ENCODE results near the gene LCN15.

The LCN15 gene

DNA sequence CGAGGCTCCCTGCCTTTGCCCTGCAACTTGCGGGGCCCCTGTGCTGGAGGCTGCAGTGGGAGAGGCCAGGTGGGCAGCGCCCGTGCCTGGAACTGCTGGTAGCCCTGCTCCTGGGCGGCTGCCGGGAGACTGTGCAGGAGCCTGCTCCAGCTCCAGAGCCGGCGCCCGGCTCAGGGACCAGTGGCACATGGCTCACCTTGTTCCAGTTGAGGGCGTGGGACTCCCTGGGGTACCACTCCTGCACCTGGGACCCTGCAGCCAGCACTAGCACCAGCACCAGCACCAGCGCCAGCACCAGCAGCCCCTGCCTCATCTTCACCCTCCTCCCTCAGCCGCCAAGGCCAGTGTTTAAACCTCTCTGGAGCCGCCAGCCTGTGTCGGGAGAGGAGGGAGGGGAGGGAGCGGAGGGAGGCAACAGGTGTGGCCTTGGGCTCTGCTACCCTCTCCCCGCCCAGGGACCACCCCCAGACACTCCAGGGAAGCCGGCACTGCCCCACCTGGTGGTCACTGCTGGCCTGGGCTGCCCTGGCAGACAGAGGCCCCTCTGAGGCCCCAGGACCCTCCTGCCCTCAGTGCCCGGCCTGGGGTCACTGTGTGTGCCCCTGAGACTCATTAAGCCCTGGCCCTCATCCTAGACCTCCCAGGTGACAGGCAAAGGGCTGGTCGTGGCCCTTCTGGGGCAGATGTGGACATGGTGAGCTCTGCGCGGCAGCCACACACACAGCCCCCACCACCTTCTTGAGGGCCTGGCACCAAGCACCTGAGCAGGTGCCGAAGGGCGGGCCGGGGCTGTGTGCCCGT, 21.5 kb downstream of the LCN15 start, which contains the start of gene LCN10:
LCN10 (minus strand) TSS at position 350 of the 801 bp plus-strand sequence; CDS start at position 313, 37 bp downstream.
- H3K4me3 ChIP-seq (ENCODE audit: severe bottlenecking), result no peak within 1 kb of the TSS
- peaks cover 55% of the 10 kb centered on the region for H3K27me3 ChIP-seq (ENCODE audit: insufficient read depth, poor library complexity, severe bottlenecking)
- H3K36me3 ChIP-seq (ENCODE audit: low read depth), result no peaks in the 10 kb centered on the region
- TF ChIP-seq, protein P1, sequence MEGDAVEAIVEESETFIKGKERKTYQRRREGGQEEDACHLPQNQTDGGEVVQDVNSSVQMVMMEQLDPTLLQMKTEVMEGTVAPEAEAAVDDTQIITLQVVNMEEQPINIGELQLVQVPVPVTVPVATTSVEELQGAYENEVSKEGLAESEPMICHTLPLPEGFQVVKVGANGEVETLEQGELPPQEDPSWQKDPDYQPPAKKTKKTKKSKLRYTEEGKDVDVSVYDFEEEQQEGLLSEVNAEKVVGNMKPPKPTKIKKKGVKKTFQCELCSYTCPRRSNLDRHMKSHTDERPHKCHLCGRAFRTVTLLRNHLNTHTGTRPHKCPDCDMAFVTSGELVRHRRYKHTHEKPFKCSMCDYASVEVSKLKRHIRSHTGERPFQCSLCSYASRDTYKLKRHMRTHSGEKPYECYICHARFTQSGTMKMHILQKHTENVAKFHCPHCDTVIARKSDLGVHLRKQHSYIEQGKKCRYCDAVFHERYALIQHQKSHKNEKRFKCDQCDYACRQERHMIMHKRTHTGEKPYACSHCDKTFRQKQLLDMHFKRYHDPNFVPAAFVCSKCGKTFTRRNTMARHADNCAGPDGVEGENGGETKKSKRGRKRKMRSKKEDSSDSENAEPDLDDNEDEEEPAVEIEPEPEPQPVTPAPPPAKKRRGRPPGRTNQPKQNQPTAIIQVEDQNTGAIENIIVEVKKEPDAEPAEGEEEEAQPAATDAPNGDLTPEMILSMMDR (IDR thresholded peaks at IDR 0.05; ENCODE audit: poor library complexity, severe bottlenecking), result peak; percentile 21
- DNase-seq (ENCODE audit: low spot score) (no peak), ATAC-seq (ENCODE audit: low read depth) (peak; percentile 44; the same call in 2 of the 3 replicates)
- no peak within 1 kb of the TSS for H3K27ac ChIP-seq (ENCODE audit: poor library complexity, severe bottlenecking)
- no peaks in the 10 kb centered on the region for H3K4me1 ChIP-seq (ENCODE audit: insufficient read depth, poor library complexity, severe bottlenecking)
- no peaks in the 10 kb centered on the region for H3K9me3 ChIP-seq (ENCODE audit: severe bottlenecking)

DNA sequence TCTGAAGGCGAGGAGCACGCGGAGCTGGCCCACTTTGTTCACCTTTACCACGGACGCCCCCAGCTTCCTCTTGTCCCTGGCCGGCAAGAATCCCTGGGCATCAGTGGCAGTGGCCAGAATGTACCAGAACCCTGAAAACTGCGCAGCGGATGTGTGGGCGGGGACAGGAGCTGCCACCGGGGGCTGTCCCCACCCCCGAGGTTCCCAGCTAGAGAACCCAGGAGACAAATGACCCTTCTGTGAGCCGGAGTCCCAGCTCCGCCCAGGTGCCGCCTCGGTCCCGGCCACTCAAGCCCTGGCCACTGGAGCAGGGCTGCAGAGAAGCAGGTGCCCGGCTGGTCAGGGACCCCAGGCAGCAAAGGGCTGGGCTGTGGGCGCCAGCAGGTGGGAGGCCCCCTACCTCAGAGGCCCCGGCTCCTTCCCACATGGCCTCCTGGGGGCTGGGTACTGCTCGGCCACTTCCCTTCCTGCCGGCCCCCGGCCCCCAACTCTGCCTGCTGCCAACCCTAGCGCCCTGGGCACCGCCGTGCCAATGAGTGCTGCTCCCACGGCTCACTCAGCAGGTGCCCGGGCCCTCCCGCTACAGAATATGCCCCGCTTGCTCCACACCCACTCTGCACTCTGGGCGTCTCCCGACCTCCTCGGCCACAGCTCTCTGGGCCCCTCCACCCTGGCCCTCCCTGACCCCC, 22.3 kb downstream of the LCN15 start:
- no peaks in the 10 kb centered on the region for H3K9me3 ChIP-seq (ENCODE audit: severe bottlenecking)
- no peak overlapping the region for H3K4me3 ChIP-seq (ENCODE audit: severe bottlenecking)
- H3K27ac ChIP-seq (ENCODE audit: poor library complexity, severe bottlenecking), result no peak overlapping the region
- TF ChIP-seq, protein P1 (IDR thresholded peaks at IDR 0.05; ENCODE audit: poor library complexity, severe bottlenecking), result no peak
- peak; percentile 6; the same call in 1 of the 3 replicates for ATAC-seq (ENCODE audit: low read depth)
- no peaks in the 10 kb centered on the region for H3K36me3 ChIP-seq (ENCODE audit: low read depth)
- peaks cover 55% of the 10 kb centered on the region for H3K27me3 ChIP-seq (ENCODE audit: insufficient read depth, poor library complexity, severe bottlenecking)
- no peaks in the 10 kb centered on the region for H3K4me1 ChIP-seq (ENCODE audit: insufficient read depth, poor library complexity, severe bottlenecking)
- no peak for DNase-seq (ENCODE audit: low spot score)

DNA sequence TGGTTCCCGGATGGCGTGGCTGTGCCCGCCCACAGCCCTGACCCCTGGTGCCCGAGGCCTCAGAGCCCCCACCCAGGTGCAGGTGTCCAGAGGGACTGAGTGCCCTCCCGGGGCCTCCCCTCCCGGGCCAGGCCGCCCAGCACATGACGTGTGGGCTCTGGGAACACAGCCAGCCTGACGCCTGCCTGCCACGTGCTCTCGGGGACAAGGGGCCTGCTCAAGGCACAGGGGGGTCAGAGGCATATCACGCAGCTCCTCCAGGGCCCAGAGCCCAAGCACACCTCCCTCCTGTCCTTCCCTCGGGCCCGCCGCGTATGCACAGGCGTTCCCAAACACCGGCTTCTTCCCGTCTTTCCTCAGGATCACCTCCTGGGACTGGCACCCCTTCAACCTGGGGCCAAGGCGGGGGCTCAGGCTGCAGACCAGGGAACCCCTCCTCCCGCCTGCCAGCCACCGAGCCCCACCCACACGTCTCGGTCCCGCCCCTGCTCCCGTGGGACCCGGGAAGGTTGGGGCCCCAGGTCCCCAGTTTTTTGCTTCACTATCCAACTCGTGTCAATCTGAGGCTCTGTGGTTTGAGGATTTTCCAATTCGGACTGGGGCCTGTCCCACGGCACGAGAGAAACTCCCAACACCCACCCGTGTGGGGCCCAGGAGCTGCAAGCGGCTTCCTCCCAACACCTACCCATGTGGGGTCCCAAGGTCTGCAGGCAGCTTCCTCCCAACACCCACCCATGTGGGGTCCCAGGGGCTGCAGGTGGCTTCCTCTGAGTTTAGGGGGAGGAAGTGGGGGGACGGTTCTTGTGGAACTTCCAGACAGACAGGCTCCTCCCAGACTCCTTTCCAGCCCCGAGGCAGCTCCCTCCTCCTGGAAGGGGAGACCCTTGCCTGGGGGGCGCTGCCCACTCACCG, 23.1 kb downstream of the LCN15 start:
- no peaks in the 10 kb centered on the region for H3K36me3 ChIP-seq (ENCODE audit: low read depth)
- H3K27me3 ChIP-seq (ENCODE audit: insufficient read depth, poor library complexity, severe bottlenecking), result peaks cover 55% of the 10 kb centered on the region
- no peak overlapping the region for H3K27ac ChIP-seq (ENCODE audit: poor library complexity, severe bottlenecking)
- H3K4me1 ChIP-seq (ENCODE audit: insufficient read depth, poor library complexity, severe bottlenecking), result no peaks in the 10 kb centered on the region
- DNase-seq (ENCODE audit: low spot score) (no peak), ATAC-seq (ENCODE audit: low read depth) (no peak)
- H3K4me3 ChIP-seq (ENCODE audit: severe bottlenecking), result no peak overlapping the region
- TF ChIP-seq, protein P1 (IDR thresholded peaks at IDR 0.05; ENCODE audit: poor library complexity, severe bottlenecking), result no peak
- H3K9me3 ChIP-seq (ENCODE audit: severe bottlenecking), result no peaks in the 10 kb centered on the region

DNA sequence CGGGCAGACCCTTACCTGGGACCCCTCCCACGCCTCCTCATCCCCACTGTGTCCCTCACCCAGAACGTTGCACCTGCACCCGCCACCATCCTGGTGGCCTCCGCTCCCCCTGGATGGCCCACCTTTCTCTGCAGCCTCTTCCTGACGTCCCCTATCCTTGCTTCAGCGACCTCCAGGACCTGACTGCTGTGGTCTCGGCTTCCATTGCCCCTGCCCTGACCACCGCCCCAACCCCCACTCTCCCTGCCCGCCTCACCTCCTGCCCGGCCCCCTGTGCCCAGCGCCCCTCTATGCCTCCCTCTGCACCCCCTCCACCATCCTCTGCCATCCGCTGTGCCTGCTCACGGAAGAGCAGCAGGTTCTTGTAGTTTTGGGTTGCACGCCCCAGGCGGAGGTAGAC, 23.8 kb downstream of the LCN15 start:
- Histone ChIP-seq H3K4me3 (ENCODE audit: severe bottlenecking) (no peak overlapping the region), H3K9me3 (ENCODE audit: severe bottlenecking) (no peaks in the 10 kb centered on the region), H3K36me3 (ENCODE audit: low read depth) (no peaks in the 10 kb centered on the region), H3K27me3 (ENCODE audit: insufficient read depth, poor library complexity, severe bottlenecking) (peaks cover 55% of the 10 kb centered on the region), H3K4me1 (ENCODE audit: insufficient read depth, poor library complexity, severe bottlenecking) (no peaks in the 10 kb centered on the region), H3K27ac (ENCODE audit: poor library complexity, severe bottlenecking) (no peak overlapping the region)
- DNase-seq (ENCODE audit: low spot score), result no peak
- TF ChIP-seq, protein P1 (IDR thresholded peaks at IDR 0.05; ENCODE audit: poor library complexity, severe bottlenecking), result no peak
- ATAC-seq (ENCODE audit: low read depth), result no peak
